Endothelial cell of umbilical vein (primary cell): Measurements from ENCODE around the gene TRAIP. TPM values are rescaled to one million over a fixed set of nuclear protein-coding genes. Genes with fewer than 3 reads are reported as not detected.
A peak's percentile ranks its signal among the peaks of the same experiment; 100 is the strongest.

Source experiments
- BruUV-seq: library from RNA; stranded (reverse); fragments of 400-500 nt; replicated peaks from 2 replicates; lab custom pipeline; 2021; lab: Mats Ljungman, UMichigan
- CTCF ChIA-PET: fragments of 300-600, 350-600 bp; sonication (Branson Sonifier 250); formaldehyde crosslinking; loops from one replicate; lab custom pipeline; 2021; ENCODE audit warnings: antibody characterized with exemption, inconsistent platforms; lab: Charles Lee
- POLR2A ChIA-PET: fragments of 300-600, 350-600 bp; sonication (Branson Sonifier 250); formaldehyde crosslinking; loops from one replicate; lab custom pipeline; 2021; ENCODE audit warnings: antibody characterized with exemption, inconsistent platforms; lab: Charles Lee
- DNase-seq: peaks from one replicate; pipeline ENCODE4 v3.0.0-alpha.2; 2011; ENCODE audit warnings: low read depth, low spot score
- FAIRE-seq: peaks from 2 replicates; lab custom pipeline; 2011; peaks lifted over from hg19 to GRCh38; lab: Jason Lieb, UNC
- H2AFZ ChIP-seq: 2 replicates; pipeline ENCODE4 v1.6.0; 2012; ENCODE audit warnings: low read depth, low read length, control low read depth, inconsistent platforms
- H3K27ac ChIP-seq: 2 replicates; pipeline ENCODE4 v1.5.1; 2011; ENCODE audit warnings: low read depth, mild to moderate bottlenecking, control low read depth, low read length, moderate library complexity; ENCODE audit not compliant: insufficient read depth
- H3K27me3 ChIP-seq, 2 experiments: 2 replicates each; pipeline versions ENCODE4 v1.6.0 to v1.6.1; 2011; ENCODE audit warnings: low read length in 2 of 2, mixed read lengths in 1 of 2; ENCODE audit not compliant: control insufficient read depth in 2 of 2, insufficient read depth in 2 of 2
- H3K36me3 ChIP-seq, 2 experiments: 2 replicates in 1 of 2; 3 replicates in 1 of 2; pipeline ENCODE4 v1.5.1; 2011; ENCODE audit warnings: low read length in 2 of 2, mild to moderate bottlenecking in 1 of 2, moderate library complexity in 1 of 2; ENCODE audit not compliant: control insufficient read depth in 2 of 2, insufficient read depth in 2 of 2; ENCODE audit errors: extremely low read depth in 1 of 2
- H3K4me1 ChIP-seq: 3 replicates; pipeline ENCODE4 v1.5.1; 2011; ENCODE audit warnings: mild to moderate bottlenecking, low read length; ENCODE audit not compliant: control insufficient read depth, insufficient read depth; ENCODE audit errors: extremely low read depth
- H3K4me2 ChIP-seq: 2 replicates; pipeline ENCODE4 v1.6.1; 2011; ENCODE audit warnings: low read length, control low read depth, mixed read lengths; ENCODE audit not compliant: insufficient read depth
- H3K4me3 ChIP-seq, 3 experiments: fragments of 200-600 bp in 1 of 3; sonication (generic), shearing (Covaris generic) in 1 of 3; replicated peaks in 1 of 3; 2 replicates each; pipeline ENCODE4 v1.5.1; 2011 to 2016; ENCODE audit warnings: control low read depth in 3 of 3, low read length in 3 of 3, mild to moderate bottlenecking in 2 of 3, inconsistent platforms in 1 of 3, low read depth in 1 of 3, moderate library complexity in 1 of 3; ENCODE audit not compliant: insufficient read depth in 1 of 3
- H3K79me2 ChIP-seq: 2 replicates; pipeline ENCODE4 v1.6.0; 2012; ENCODE audit warnings: low read length, inconsistent platforms; ENCODE audit not compliant: control insufficient read depth, insufficient read depth
- H3K9ac ChIP-seq: replicated peaks from 2 replicates; pipeline ENCODE3; 2011; ENCODE audit warnings: low read length, control low read depth; ENCODE audit not compliant: insufficient read depth; ENCODE audit errors: extremely low read depth
- H3K9me1 ChIP-seq: replicated peaks from 3 replicates; pipeline ENCODE4 v1.6.0; 2011; ENCODE audit warnings: mild to moderate bottlenecking, low read length; ENCODE audit not compliant: control insufficient read depth, insufficient read depth; ENCODE audit errors: extremely low read depth
- H3K9me3 ChIP-seq: replicated peaks from 2 replicates; pipeline ENCODE4 v1.5.1; 2012; ENCODE audit warnings: low read length, inconsistent platforms; ENCODE audit not compliant: control insufficient read depth, insufficient read depth
- H4K20me1 ChIP-seq: replicated peaks from 2 replicates; pipeline ENCODE3; 2011; ENCODE audit warnings: mild to moderate bottlenecking, low read length; ENCODE audit not compliant: control insufficient read depth, insufficient read depth; ENCODE audit errors: extremely low read depth
- CTCF ChIP-seq, 2 donors: IDR thresholded peaks; 1 replicate in 1 of 2; 2 replicates in 1 of 2; pipeline ENCODE4 v1.5.1; 2011; ENCODE audit warnings: low read length in 2 of 2, mild to moderate bottlenecking in 2 of 2, moderate library complexity in 2 of 2, control low read depth in 1 of 2, inconsistent platforms in 1 of 2, low read depth in 1 of 2; ENCODE audit not compliant: insufficient read depth in 1 of 2; ENCODE audit errors: extremely low read depth in 1 of 2
- EZH2 ChIP-seq: IDR thresholded peaks from 2 replicates; pipeline ENCODE4 v1.6.1; 2012; ENCODE audit warnings: borderline replicate concordance, low read depth, mild to moderate bottlenecking, moderate library complexity, low read length, inconsistent platforms; ENCODE audit not compliant: severe bottlenecking
- FOS ChIP-seq: IDR thresholded peaks from 2 replicates; pipeline ENCODE4 v1.6.1; 2011; ENCODE audit warnings: mild to moderate bottlenecking, low read length, moderate library complexity, borderline replicate concordance; ENCODE audit not compliant: insufficient read depth
- GATA2 ChIP-seq: IDR thresholded peaks from 2 replicates; pipeline ENCODE4 v1.7.0; 2011; ENCODE audit warnings: low read depth, mild to moderate bottlenecking, moderate library complexity, mixed read lengths, low read length; ENCODE audit not compliant: insufficient read length, insufficient read depth
- JUN ChIP-seq: IDR thresholded peaks from 2 replicates; pipeline ENCODE4 v1.6.1; 2011; ENCODE audit warnings: borderline replicate concordance, low read depth; ENCODE audit not compliant: insufficient read length, insufficient read depth
- MYC ChIP-seq: IDR thresholded peaks from one replicate; pipeline ENCODE4 v1.6.1; 2011; ENCODE audit warnings: mild to moderate bottlenecking, low read depth, low read length
- POLR2A ChIP-seq: IDR thresholded peaks from 2 replicates; pipeline ENCODE4 v1.6.1; 2012; ENCODE audit warnings: low read depth, mild to moderate bottlenecking, control low read depth, low read length
- POLR2AphosphoS5 ChIP-seq: IDR thresholded peaks from 2 replicates; pipeline ENCODE4 v1.6.1; 2012; ENCODE audit warnings: low read depth, mild to moderate bottlenecking, control low read depth, low read length, moderate library complexity; ENCODE audit not compliant: insufficient read depth
- dilution Hi-C: fragments of 300-500 bp; cut with MboI; formaldehyde crosslinking; loops from one replicate; pipeline ENCODE4 v1.15.0; 2019; ENCODE audit warnings: low sequenced_read_pairs; ENCODE audit not compliant: extremely low pct_ligation_motif_present
- intact Hi-C: fragments of 100-400 bp; cut with micrococcal nuclease; formaldehyde crosslinking; loops from one replicate; pipeline ENCODE4 v1.10.0; 2022
- polyA plus RNA-seq, 4 experiments: library from polyadenylated mRNA; depleted of rRNA in 3 of 4; stranded (reverse) in 3 of 4; unstranded in 1 of 4; fragments of >200 nt; gene quantifications; 2 replicates each; pipeline versions ENCODE4 v1.2.1 to v1.2.3, GENCODE V29; 2011 to 2012; ENCODE audit warnings: missing spikeins in 1 of 4
- total RNA-seq: library from RNA; stranded (reverse); gene quantifications from 2 replicates; pipeline ENCODE4 v1.2.3, GENCODE V29; 2021
- TF ChIP-seq, protein P1 (sequence below): IDR thresholded peaks from 2 replicates; pipeline ENCODE4 v1.6.1; 2011; ENCODE audit not compliant: insufficient read depth, insufficient read length

The TRAIP gene
- total and polyA plus RNA-seq, 2 donors (not counting 3 experiments of a cell fraction or from before 2014, with no cell fraction given) = 9.5 to 13.4 TPM

- ChIA-PET POLR2A (interaction anchor here (1.4 kb wide), 2 partner anchors 9 to 10 kb away, joined by 6 to 7 read pairs; partner anchors contain the start of gene INKA1), CTCF (interaction anchor here (1.0 to 2.3 kb wide), 4 partner anchors 9 to 26 kb away, joined by 3 to 24 read pairs (median 14); partner anchors contain the start of genes CDHR4 and INKA1)
- H3K9me1 ChIP-seq = no peaks in the 10 kb centered on the region
- H3K27me3 ChIP-seq = no peaks in the 10 kb centered on the region
- intact Hi-C loops (loop anchor here (1.0 kb wide), 1 partner anchor 8 kb away; no protein-coding TSS in a partner anchor), dilution Hi-C loops (no loop called here)
- peak within 1 kb of the TSS; percentile 70 for H3K4me2 ChIP-seq
- H3K4me1 ChIP-seq = peaks cover 13% of the 10 kb centered on the region
- FAIRE-seq (peak; percentile 79), DNase-seq (peak; percentile 78)
- H3K9me3 ChIP-seq = no peaks in the 10 kb centered on the region
- no TSS peak for BruUV-seq
- peak within 1 kb of the TSS; percentile 98 for H2AFZ ChIP-seq
- H3K9ac ChIP-seq = peak within 1 kb of the TSS; percentile 52
- peaks cover 0 to 3% of the 10 kb centered on the region in 2 experiments for H3K36me3 ChIP-seq
- peak within 1 kb of the TSS; percentile 44 for H3K27ac ChIP-seq
- H4K20me1 ChIP-seq = no peaks in the 10 kb centered on the region
- peak within 1 kb of the TSS; percentile 8 to 48 (median 17) for H3K4me3 ChIP-seq
- TF ChIP-seq POLR2AphosphoS5 (no peak), MYC (no peak), FOS (no peak), POLR2A (no peak), JUN (no peak), EZH2 (no peak), CTCF (IDR thresholded peaks at IDR 0.05; ENCODE audit: extremely low read depth in 1 of 2, insufficient read depth in 1 of 2, low read depth in 1 of 2, low read length in 2 of 2) (no peak), GATA2 (no peak)
- TF ChIP-seq, protein P1, sequence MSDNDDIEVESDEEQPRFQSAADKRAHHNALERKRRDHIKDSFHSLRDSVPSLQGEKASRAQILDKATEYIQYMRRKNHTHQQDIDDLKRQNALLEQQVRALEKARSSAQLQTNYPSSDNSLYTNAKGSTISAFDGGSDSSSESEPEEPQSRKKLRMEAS = no peak
- H3K79me2 ChIP-seq = no peaks in the 10 kb centered on the region
Measured at GRCh38 chr3:49813497-49814174, 42.7 kb downstream of the TRAIP start, which contains the start of gene UBA7. Gene UBA7 (minus strand): TSS chr3:49813953. CDS start chr3:49813787, 166 bp downstream.
